B cell (primary cell): ENCODE data around the gene FKBP1B. TPM values are rescaled to one million over a fixed set of nuclear protein-coding genes. Genes with fewer than 3 reads are reported as not detected.

Source experiments
- ATAC-seq: fragments of 200-7000 bp; cut with Tn5 transposase; one replicate; pipeline ENCODE4 v1.10.0; 2021; ENCODE audit warnings: low read depth, mild to moderate bottlenecking, moderate number of reproducible peaks, moderate library complexity
- CTCF ChIA-PET: fragments of 350-600 bp; sonication (Branson Sonifier 250); formaldehyde crosslinking; loops from one replicate; lab custom pipeline; 2021; ENCODE audit warnings: antibody characterized with exemption, inconsistent platforms; lab: Charles Lee
- POLR2A ChIA-PET: fragments of 350-600 bp; sonication (Branson Sonifier 250); formaldehyde crosslinking; loops from one replicate; lab custom pipeline; 2021; ENCODE audit warnings: antibody characterized with exemption; lab: Charles Lee
- DNase-seq: peaks from one replicate; pipeline ENCODE4 v3.0.0; 2013
- H2AFZ ChIP-seq: 2 replicates; pipeline ENCODE4 v1.6.1; 2012; ENCODE audit warnings: mild to moderate bottlenecking, low read depth, low read length; ENCODE audit not compliant: insufficient read depth, poor library complexity, severe bottlenecking
- H3K27ac ChIP-seq, 2 donors: 1 replicate in 1 of 2; 2 replicates in 1 of 2; pipeline ENCODE4 v1.5.1; 2012 to 2013; ENCODE audit warnings: low read length in 2 of 2, mild to moderate bottlenecking in 2 of 2, moderate library complexity in 1 of 2
- H3K27me3 ChIP-seq, 4 experiments: fragments of 200-600 bp in 1 of 4; sonication (generic) in 1 of 4; replicated peaks in 1 of 4; 1 replicate in 2 of 4; 2 replicates in 2 of 4; pipeline versions ENCODE4 v1.6.1 to v1.7.0; 2013 to 2016; ENCODE audit warnings: low read length in 3 of 4, mild to moderate bottlenecking in 2 of 4, mixed read lengths in 1 of 4, moderate library complexity in 1 of 4; ENCODE audit not compliant: insufficient read depth in 4 of 4, control insufficient read depth in 3 of 4; ENCODE audit errors: control extremely low read depth in 1 of 4
- H3K36me3 ChIP-seq, 2 experiments: replicated peaks in 1 of 2; 1 replicate in 1 of 2; 2 replicates in 1 of 2; pipeline versions ENCODE4 v1.6.1 to v1.7.1; 2013; ENCODE audit warnings: low read length in 1 of 2; ENCODE audit not compliant: insufficient read depth in 2 of 2, control insufficient read depth in 1 of 2; ENCODE audit errors: control extremely low read depth in 1 of 2, extremely low read depth in 1 of 2
- H3K4me1 ChIP-seq, 2 donors: fragments of 200-600 bp in 1 of 2; sonication (generic) in 1 of 2; 1 replicate in 1 of 2; 2 replicates in 1 of 2; pipeline versions ENCODE4 v1.5.1 to v1.6.1; 2013 to 2017; ENCODE audit warnings: low read length in 2 of 2; ENCODE audit not compliant: control insufficient read depth in 2 of 2, insufficient read depth in 2 of 2
- H3K4me2 ChIP-seq: replicated peaks from 2 replicates; pipeline ENCODE3; 2012; ENCODE audit warnings: mild to moderate bottlenecking, low read depth, low read length; ENCODE audit not compliant: poor library complexity, severe bottlenecking
- H3K4me3 ChIP-seq, 5 experiments: fragments of 200-600 bp in 1 of 5; sonication (generic) in 1 of 5; 1 replicate in 3 of 5; 2 replicates in 2 of 5; pipeline versions ENCODE4 v1.5.1 to v1.7.0; 2011 to 2016; ENCODE audit warnings: low read length in 4 of 5, mild to moderate bottlenecking in 4 of 5, low read depth in 2 of 5, control low read depth in 1 of 5, moderate library complexity in 1 of 5; ENCODE audit not compliant: insufficient read depth in 1 of 5; ENCODE audit errors: control extremely low read depth in 1 of 5, extremely low read depth in 1 of 5
- H3K79me2 ChIP-seq: fragments of 200-600 bp; sonication (generic); one replicate; pipeline ENCODE4 v1.6.0; 2016; ENCODE audit warnings: low read length; ENCODE audit not compliant: control insufficient read depth, insufficient read depth
- H3K9ac ChIP-seq: fragments of 200-600 bp; sonication (generic); 2 replicates; pipeline ENCODE4 v1.6.1; 2017; ENCODE audit warnings: mild to moderate bottlenecking, low read length, moderate library complexity
- H3K9me3 ChIP-seq, 3 donors: one replicate each; pipeline versions ENCODE4 v1.6.1 to v1.7.1; 2013; ENCODE audit warnings: low read length in 2 of 3; ENCODE audit not compliant: control insufficient read depth in 2 of 3, insufficient read depth in 1 of 3; ENCODE audit errors: control extremely low read depth in 1 of 3
- H4K20me1 ChIP-seq: 2 replicates; pipeline ENCODE4 v1.6.0; 2012; ENCODE audit warnings: mild to moderate bottlenecking, low read length; ENCODE audit not compliant: insufficient read depth, control insufficient read depth, poor library complexity, severe bottlenecking
- H3K27ac Mint-ChIP-seq: one replicate; pipeline ENCODE4 v1.8.0; 2021; ENCODE audit warnings: mixed read lengths
- H3K27me3 Mint-ChIP-seq: one replicate; pipeline ENCODE4 v1.8.0; 2021; ENCODE audit warnings: mixed read lengths
- H3K4me1 Mint-ChIP-seq: one replicate; pipeline ENCODE4 v1.8.0; 2021; ENCODE audit warnings: mixed read lengths
- H3K4me3 Mint-ChIP-seq: one replicate; pipeline ENCODE4 v1.8.0; 2021; ENCODE audit warnings: mixed read lengths
- H3K9me3 Mint-ChIP-seq: one replicate; pipeline ENCODE4 v1.8.0; 2022; ENCODE audit warnings: mixed read lengths; ENCODE audit not compliant: insufficient read depth
- EZH2 ChIP-seq: IDR thresholded peaks from 2 replicates; pipeline ENCODE4 v1.6.1; 2012; ENCODE audit warnings: borderline replicate concordance, low read depth, mild to moderate bottlenecking, moderate library complexity, low read length; ENCODE audit not compliant: insufficient read depth, poor library complexity, severe bottlenecking
- WGBS: methylation state at CpG from one replicate; pipeline ENCODE4 v1.1.5; 2013; ENCODE audit warnings: missing lambda C conversion rate; ENCODE audit not compliant: insufficient coverage; 5-methylcytosine and 5-hydroxymethylcytosine counted together
- intact Hi-C: fragments of 100-400 bp; cut with micrococcal nuclease; formaldehyde crosslinking; loops from one replicate; pipeline ENCODE4 v1.10.0; 2022
- polyA plus RNA-seq: library from polyadenylated mRNA; depleted of rRNA; stranded (reverse); fragments of >200 nt; gene quantifications from 2 replicates; pipeline ENCODE4 v1.2.3, GENCODE V29; 2012
- total RNA-seq, 2 donors: library from RNA; stranded (reverse); fragments of 120-200 nt in 1 of 2; gene quantifications; 1 replicate in 1 of 2; 2 replicates in 1 of 2; pipeline versions ENCODE4 v1.2.3 to v1.2.4, GENCODE V29; 2013 to 2022
- TF ChIP-seq, protein P1 (sequence below): fragments of 200-600 bp; IDR thresholded peaks from one replicate; pipeline ENCODE4 v1.8.0; 2022; ENCODE audit warnings: antibody characterized with exemption, mild to moderate bottlenecking

Gene FKBP1B
- total and polyA plus RNA-seq, 2 donors (not counting 1 experiment from before 2014, with no cell fraction given): 0.85 to 3.8 TPM

- H3K4me3 Mint-ChIP-seq: peak overlapping the region; percentile 97
- ChIA-PET POLR2A (interaction anchor here (0.6 kb wide), 1 partner anchor 145 kb away, joined by 10 read pairs; no protein-coding TSS in a partner anchor), CTCF (interaction anchor here (0.6 to 7.3 kb wide), 24 partner anchors 9 to 1338 kb away, joined by 3 to 154 read pairs (median 5); partner anchors contain the start of genes ATAD2B, FAM228B, FKBP1B and SF3B6)
- Histone ChIP-seq H3K36me3 (peaks cover 2 to 12% of the 10 kb centered on the region in 2 experiments), H3K27ac (no peak overlapping the region), H3K9me3 (no peaks in the 10 kb centered on the region), H4K20me1 (no peaks in the 10 kb centered on the region), H3K79me2 (peaks cover 9% of the 10 kb centered on the region), H3K4me3 (peak overlapping the region in 3 of 5 experiments; percentile 68 to 84 (median 75)), H2AFZ (peak overlapping the region; percentile 98), H3K9ac (peak overlapping the region; percentile 80), H3K4me1 (peaks cover 12 to 20% of the 10 kb centered on the region in 2 donors), H3K27me3 (no peaks in the 10 kb centered on the region), H3K4me2 (peak overlapping the region; percentile 95)
- no peaks in the 10 kb centered on the region for H3K27me3 Mint-ChIP-seq
- ATAC-seq (no peak), DNase-seq (no peak)
- intact Hi-C loops: loop anchor here (2.0 kb wide), 1 partner anchor 38 kb away; the partner anchor contains the start of gene WDCP
- no peaks in the 10 kb centered on the region for H3K9me3 Mint-ChIP-seq
- H3K4me1 Mint-ChIP-seq: peaks cover 19% of the 10 kb centered on the region
- 52% methylated on average over 10 of the region's 11 CpGs for WGBS
- TF ChIP-seq, protein P1, sequence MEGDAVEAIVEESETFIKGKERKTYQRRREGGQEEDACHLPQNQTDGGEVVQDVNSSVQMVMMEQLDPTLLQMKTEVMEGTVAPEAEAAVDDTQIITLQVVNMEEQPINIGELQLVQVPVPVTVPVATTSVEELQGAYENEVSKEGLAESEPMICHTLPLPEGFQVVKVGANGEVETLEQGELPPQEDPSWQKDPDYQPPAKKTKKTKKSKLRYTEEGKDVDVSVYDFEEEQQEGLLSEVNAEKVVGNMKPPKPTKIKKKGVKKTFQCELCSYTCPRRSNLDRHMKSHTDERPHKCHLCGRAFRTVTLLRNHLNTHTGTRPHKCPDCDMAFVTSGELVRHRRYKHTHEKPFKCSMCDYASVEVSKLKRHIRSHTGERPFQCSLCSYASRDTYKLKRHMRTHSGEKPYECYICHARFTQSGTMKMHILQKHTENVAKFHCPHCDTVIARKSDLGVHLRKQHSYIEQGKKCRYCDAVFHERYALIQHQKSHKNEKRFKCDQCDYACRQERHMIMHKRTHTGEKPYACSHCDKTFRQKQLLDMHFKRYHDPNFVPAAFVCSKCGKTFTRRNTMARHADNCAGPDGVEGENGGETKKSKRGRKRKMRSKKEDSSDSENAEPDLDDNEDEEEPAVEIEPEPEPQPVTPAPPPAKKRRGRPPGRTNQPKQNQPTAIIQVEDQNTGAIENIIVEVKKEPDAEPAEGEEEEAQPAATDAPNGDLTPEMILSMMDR: no peak
- no peak for TF ChIP-seq EZH2
- no peak overlapping the region for H3K27ac Mint-ChIP-seq
Observed at GRCh38 chr2:24085200-24085489, 35.6 kb downstream of the FKBP1B start.

GRCh38 chr2:24086241-24086640, 36.7 kb downstream of the FKBP1B start:
- no peak overlapping the region for H3K4me2 ChIP-seq
- H4K20me1 ChIP-seq: no peaks in the 10 kb centered on the region
- H3K4me3 Mint-ChIP-seq: peak overlapping the region; percentile 45
- no peak overlapping the region for H3K27ac Mint-ChIP-seq
- no peak for TF ChIP-seq EZH2
- TF ChIP-seq, protein P1: no peak
- no peaks in the 10 kb centered on the region for H3K27me3 ChIP-seq
- peaks cover 19% of the 10 kb centered on the region for H3K4me1 Mint-ChIP-seq
- WGBS: no CpG with 5 or more reads among the region's 1 CpG
- peaks cover 12 to 20% of the 10 kb centered on the region in 2 donors for H3K4me1 ChIP-seq
- ChIA-PET POLR2A (no interaction called here), CTCF (interaction anchor here (7.3 kb wide), 1 partner anchor 261 kb away, joined by 154 read pairs; no protein-coding TSS in a partner anchor)
- no peak for DNase-seq
- H3K4me3 ChIP-seq: no peak overlapping the region
- peaks cover 2 to 7% of the 10 kb centered on the region in 2 experiments for H3K36me3 ChIP-seq
- no peak for ATAC-seq
- no peak overlapping the region for H2AFZ ChIP-seq
- no peak overlapping the region for H3K27ac ChIP-seq
- no peaks in the 10 kb centered on the region for H3K9me3 Mint-ChIP-seq
- H3K9me3 ChIP-seq: no peaks in the 10 kb centered on the region
- H3K9ac ChIP-seq: no peak overlapping the region
- intact Hi-C loops: no loop called here
- H3K79me2 ChIP-seq: peaks cover 12% of the 10 kb centered on the region
- H3K27me3 Mint-ChIP-seq: no peaks in the 10 kb centered on the region
